SK-N-SH treated with all-trans-retinoic acid at 6 μM for 48 hours (cell line): ENCODE measurements around the gene ORM2.
"Not testable (repeated sequence)": the region's sequence is repeated elsewhere in the genome, so short reads cannot be mapped to it uniquely, and the experiment has no call there.

ENCODE experiments used
- ESRRG ChIP-seq: fragments of 250-450 bp; sonication (Bioruptor Pico); IDR thresholded peaks from 2 replicates; pipeline ENCODE4 v1.6.1; 2021; ENCODE audit warnings: mild to moderate bottlenecking
- GLIS3 ChIP-seq: fragments of 250-450 bp; sonication (Bioruptor Pico); IDR thresholded peaks from 2 replicates; pipeline ENCODE4 v1.5.0; 2020; ENCODE audit warnings: mild to moderate bottlenecking, moderate library complexity
- OSR1 ChIP-seq: fragments of 250-450 bp; sonication (Bioruptor Pico); IDR thresholded peaks from 2 replicates; pipeline ENCODE4 v1.8.0; 2022; ENCODE audit warnings: moderate library complexity, mild to moderate bottlenecking, inconsistent platforms
- TOX ChIP-seq: fragments of 250-450 bp; sonication (Bioruptor Pico); IDR thresholded peaks from 2 replicates; pipeline ENCODE4 v1.8.0; 2021; ENCODE audit warnings: mild to moderate bottlenecking, moderate library complexity, borderline replicate concordance
- ZC3H10 ChIP-seq: fragments of 250-450 bp; sonication (Bioruptor Pico); IDR thresholded peaks from 2 replicates; pipeline ENCODE4 v1.5.1; 2021; ENCODE audit warnings: mild to moderate bottlenecking, moderate library complexity
- ZFP30 ChIP-seq: fragments of 450-650 bp; formaldehyde crosslinking; IDR thresholded peaks from 2 replicates; pipeline ENCODE4 v1.5.0; 2022; ENCODE audit warnings: mild to moderate bottlenecking, moderate library complexity
- ZNF565 ChIP-seq: fragments of 450-650 bp; formaldehyde crosslinking; conservative IDR thresholded peaks from 2 replicates; pipeline ENCODE4 v1.5.0; 2020; ENCODE audit warnings: low read depth, mild to moderate bottlenecking, moderate library complexity
- TF ChIP-seq, protein P1 (sequence below): fragments of 250-450 bp; sonication (Bioruptor Pico); IDR thresholded peaks from 2 replicates; pipeline ENCODE4 v1.5.0; 2020; ENCODE audit warnings: mild to moderate bottlenecking, moderate library complexity
- TF ChIP-seq, protein P2 (sequence below): fragments of 250-450 bp; sonication (Bioruptor Pico); IDR thresholded peaks from 2 replicates; pipeline ENCODE4 v1.5.1; 2021; ENCODE audit warnings: mild to moderate bottlenecking, moderate library complexity
- TF ChIP-seq, protein P3 (sequence below): fragments of 250-450 bp; sonication (Bioruptor Pico); IDR thresholded peaks from 2 replicates; pipeline ENCODE4 v1.5.1; 2020; ENCODE audit warnings: low read depth, mild to moderate bottlenecking, moderate library complexity
- TF ChIP-seq, protein P4 (sequence below): fragments of 250-450 bp; sonication (Bioruptor Pico); IDR thresholded peaks from 2 replicates; pipeline ENCODE4 v1.8.0; 2020; ENCODE audit warnings: mild to moderate bottlenecking, moderate library complexity, borderline replicate concordance

DNA sequence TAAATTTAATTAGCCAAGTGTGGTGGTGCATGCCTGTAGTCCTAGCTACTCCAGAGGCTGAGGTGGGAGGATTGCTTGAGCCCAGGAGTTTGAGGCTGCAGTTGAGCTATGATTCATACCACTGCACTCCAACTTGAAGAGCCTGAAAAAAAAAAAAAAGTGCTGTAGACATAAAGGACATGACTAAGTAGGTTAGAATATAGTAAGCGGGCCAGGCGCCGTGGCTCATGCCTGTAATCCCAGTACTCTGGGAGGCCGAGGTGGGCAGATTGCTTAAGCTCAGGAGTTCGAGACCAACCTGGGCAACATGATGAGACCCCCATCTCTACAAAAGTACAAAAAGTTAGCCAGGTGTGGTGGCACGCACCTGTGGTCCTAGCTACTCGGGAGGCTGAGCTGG, 9.0 kb upstream of the ORM2 start:
- TF ChIP-seq ZFP30; ZNF565 (CRISPR knock-in tag); ESRRG (CRISPR knock-in tag); TOX (CRISPR knock-in tag); GLIS3 (CRISPR knock-in tag); ZC3H10; OSR1 (CRISPR knock-in tag): not testable (repeated sequence)
- TF ChIP-seq, protein P1, sequence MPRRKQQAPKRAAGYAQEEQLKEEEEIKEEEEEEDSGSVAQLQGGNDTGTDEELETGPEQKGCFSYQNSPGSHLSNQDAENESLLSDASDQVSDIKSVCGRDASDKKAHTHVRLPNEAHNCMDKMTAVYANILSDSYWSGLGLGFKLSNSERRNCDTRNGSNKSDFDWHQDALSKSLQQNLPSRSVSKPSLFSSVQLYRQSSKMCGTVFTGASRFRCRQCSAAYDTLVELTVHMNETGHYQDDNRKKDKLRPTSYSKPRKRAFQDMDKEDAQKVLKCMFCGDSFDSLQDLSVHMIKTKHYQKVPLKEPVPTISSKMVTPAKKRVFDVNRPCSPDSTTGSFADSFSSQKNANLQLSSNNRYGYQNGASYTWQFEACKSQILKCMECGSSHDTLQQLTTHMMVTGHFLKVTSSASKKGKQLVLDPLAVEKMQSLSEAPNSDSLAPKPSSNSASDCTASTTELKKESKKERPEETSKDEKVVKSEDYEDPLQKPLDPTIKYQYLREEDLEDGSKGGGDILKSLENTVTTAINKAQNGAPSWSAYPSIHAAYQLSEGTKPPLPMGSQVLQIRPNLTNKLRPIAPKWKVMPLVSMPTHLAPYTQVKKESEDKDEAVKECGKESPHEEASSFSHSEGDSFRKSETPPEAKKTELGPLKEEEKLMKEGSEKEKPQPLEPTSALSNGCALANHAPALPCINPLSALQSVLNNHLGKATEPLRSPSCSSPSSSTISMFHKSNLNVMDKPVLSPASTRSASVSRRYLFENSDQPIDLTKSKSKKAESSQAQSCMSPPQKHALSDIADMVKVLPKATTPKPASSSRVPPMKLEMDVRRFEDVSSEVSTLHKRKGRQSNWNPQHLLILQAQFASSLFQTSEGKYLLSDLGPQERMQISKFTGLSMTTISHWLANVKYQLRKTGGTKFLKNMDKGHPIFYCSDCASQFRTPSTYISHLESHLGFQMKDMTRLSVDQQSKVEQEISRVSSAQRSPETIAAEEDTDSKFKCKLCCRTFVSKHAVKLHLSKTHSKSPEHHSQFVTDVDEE (CRISPR knock-in tag): not testable (repeated sequence)
- TF ChIP-seq, protein P2, sequence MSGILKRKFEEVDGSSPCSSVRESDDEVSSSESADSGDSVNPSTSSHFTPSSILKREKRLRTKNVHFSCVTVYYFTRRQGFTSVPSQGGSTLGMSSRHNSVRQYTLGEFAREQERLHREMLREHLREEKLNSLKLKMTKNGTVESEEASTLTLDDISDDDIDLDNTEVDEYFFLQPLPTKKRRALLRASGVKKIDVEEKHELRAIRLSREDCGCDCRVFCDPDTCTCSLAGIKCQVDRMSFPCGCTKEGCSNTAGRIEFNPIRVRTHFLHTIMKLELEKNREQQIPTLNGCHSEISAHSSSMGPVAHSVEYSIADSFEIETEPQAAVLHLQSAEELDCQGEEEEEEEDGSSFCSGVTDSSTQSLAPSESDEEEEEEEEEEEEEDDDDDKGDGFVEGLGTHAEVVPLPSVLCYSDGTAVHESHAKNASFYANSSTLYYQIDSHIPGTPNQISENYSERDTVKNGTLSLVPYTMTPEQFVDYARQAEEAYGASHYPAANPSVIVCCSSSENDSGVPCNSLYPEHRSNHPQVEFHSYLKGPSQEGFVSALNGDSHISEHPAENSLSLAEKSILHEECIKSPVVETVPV (CRISPR knock-in tag): not testable (repeated sequence)
- TF ChIP-seq, protein P3, sequence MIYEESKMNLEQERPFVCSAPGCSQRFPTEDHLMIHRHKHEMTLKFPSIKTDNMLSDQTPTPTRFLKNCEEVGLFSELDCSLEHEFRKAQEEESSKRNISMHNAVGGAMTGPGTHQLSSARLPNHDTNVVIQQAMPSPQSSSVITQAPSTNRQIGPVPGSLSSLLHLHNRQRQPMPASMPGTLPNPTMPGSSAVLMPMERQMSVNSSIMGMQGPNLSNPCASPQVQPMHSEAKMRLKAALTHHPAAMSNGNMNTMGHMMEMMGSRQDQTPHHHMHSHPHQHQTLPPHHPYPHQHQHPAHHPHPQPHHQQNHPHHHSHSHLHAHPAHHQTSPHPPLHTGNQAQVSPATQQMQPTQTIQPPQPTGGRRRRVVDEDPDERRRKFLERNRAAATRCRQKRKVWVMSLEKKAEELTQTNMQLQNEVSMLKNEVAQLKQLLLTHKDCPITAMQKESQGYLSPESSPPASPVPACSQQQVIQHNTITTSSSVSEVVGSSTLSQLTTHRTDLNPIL (CRISPR knock-in tag): not testable (repeated sequence)
- TF ChIP-seq, protein P4, sequence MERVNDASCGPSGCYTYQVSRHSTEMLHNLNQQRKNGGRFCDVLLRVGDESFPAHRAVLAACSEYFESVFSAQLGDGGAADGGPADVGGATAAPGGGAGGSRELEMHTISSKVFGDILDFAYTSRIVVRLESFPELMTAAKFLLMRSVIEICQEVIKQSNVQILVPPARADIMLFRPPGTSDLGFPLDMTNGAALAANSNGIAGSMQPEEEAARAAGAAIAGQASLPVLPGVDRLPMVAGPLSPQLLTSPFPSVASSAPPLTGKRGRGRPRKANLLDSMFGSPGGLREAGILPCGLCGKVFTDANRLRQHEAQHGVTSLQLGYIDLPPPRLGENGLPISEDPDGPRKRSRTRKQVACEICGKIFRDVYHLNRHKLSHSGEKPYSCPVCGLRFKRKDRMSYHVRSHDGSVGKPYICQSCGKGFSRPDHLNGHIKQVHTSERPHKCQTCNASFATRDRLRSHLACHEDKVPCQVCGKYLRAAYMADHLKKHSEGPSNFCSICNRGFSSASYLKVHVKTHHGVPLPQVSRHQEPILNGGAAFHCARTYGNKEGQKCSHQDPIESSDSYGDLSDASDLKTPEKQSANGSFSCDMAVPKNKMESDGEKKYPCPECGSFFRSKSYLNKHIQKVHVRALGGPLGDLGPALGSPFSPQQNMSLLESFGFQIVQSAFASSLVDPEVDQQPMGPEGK (CRISPR knock-in tag): not testable (repeated sequence)
